Esophagus squamous epithelium (tissue), 4 donors: ENCODE measurements around the gene TTC3.
"Not testable (repeated sequence)": the region's sequence is repeated elsewhere in the genome, so short reads cannot be mapped to it uniquely, and the experiment has no call there.

Experiments used
- POLR2A ChIP-seq, 4 donors: fragments of 450-650 bp; IDR thresholded peaks; one replicate each; pipeline ENCODE4 v1.6.1; 2017; ENCODE audit warnings: antibody characterized with exemption in 4 of 4, mild to moderate bottlenecking in 4 of 4, moderate library complexity in 3 of 4
- TF ChIP-seq, protein P1 (sequence below), 6 experiments: fragments of 450-650 bp in 4 of 6; fragments of 200-600 bp in 2 of 6; sonication (generic) in 2 of 6; IDR thresholded peaks; one replicate each; pipeline ENCODE4 v1.5.1; 2016 to 2019; ENCODE audit warnings: antibody characterized with exemption in 6 of 6, mild to moderate bottlenecking in 4 of 6, moderate library complexity in 4 of 6

GRCh38 chr21:37034394-37034793, 38.7 kb upstream of the TTC3 start:
- TF ChIP-seq, protein P1, sequence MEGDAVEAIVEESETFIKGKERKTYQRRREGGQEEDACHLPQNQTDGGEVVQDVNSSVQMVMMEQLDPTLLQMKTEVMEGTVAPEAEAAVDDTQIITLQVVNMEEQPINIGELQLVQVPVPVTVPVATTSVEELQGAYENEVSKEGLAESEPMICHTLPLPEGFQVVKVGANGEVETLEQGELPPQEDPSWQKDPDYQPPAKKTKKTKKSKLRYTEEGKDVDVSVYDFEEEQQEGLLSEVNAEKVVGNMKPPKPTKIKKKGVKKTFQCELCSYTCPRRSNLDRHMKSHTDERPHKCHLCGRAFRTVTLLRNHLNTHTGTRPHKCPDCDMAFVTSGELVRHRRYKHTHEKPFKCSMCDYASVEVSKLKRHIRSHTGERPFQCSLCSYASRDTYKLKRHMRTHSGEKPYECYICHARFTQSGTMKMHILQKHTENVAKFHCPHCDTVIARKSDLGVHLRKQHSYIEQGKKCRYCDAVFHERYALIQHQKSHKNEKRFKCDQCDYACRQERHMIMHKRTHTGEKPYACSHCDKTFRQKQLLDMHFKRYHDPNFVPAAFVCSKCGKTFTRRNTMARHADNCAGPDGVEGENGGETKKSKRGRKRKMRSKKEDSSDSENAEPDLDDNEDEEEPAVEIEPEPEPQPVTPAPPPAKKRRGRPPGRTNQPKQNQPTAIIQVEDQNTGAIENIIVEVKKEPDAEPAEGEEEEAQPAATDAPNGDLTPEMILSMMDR (IDR thresholded peaks at IDR 0.05): not testable (repeated sequence)
- TF ChIP-seq POLR2A (IDR thresholded peaks at IDR 0.05): not testable (repeated sequence)
